T1000 (cell line): ENCODE results near the gene TELO2.

Experiments used
- DNase-seq: peaks from one replicate; lab custom pipeline; 2025; ENCODE audit warnings: mixed read lengths; lab: John Stamatoyannopoulos, UW

Gene TELO2

GRCh38 chr16:1518626-1519135 lies 25.5 kb downstream of the TELO2 start:
- DNase-seq, result no peak

GRCh38 chr16:1519831-1520230 lies 26.7 kb downstream of the TELO2 start:
- DNase-seq, result no peak

- no peak for DNase-seq
These were observed 27.3 kb downstream of the TELO2 start for GRCh38 chr16:1520461-1520860.

GRCh38 chr16:1523581-1524245 lies 30.6 kb downstream of the TELO2 start:
- no peak for DNase-seq

GRCh38 chr16:1524366-1524765 lies 31.2 kb downstream of the TELO2 start:
- no peak for DNase-seq

- DNase-seq, result no peak
These were observed 32.9 kb downstream of the TELO2 start for GRCh38 chr16:1525871-1526607.

- no peak for DNase-seq
These were observed 33.7 kb downstream of the TELO2 start for GRCh38 chr16:1526608-1527555.

- DNase-seq, result no peak
These were observed 35.0 kb downstream of the TELO2 start for GRCh38 chr16:1527836-1528811.

GRCh38 chr16:1528921-1529537 lies 35.9 kb downstream of the TELO2 start:
- DNase-seq, result no peak

GRCh38 chr16:1530349-1530882 lies 37.3 kb downstream of the TELO2 start:
- DNase-seq, result no peak

GRCh38 chr16:1530883-1531637 lies 37.9 kb downstream of the TELO2 start:
- no peak for DNase-seq

- no peak for DNase-seq
These were observed 38.4 kb downstream of the TELO2 start for GRCh38 chr16:1531638-1531910.

- DNase-seq, result no peak
These were observed 39.1 kb downstream of the TELO2 start for GRCh38 chr16:1532081-1532760.

- no peak for DNase-seq
These were observed 39.6 kb downstream of the TELO2 start for GRCh38 chr16:1532771-1533170.

- no peak for DNase-seq
These were observed 40.3 kb downstream of the TELO2 start, which contains the start of gene TMEM204 for GRCh38 chr16:1533443-1533951. Gene TMEM204 (plus strand): TSS chr16:1533666. CDS start chr16:1534276, 610 bp downstream.

GRCh38 chr16:1534021-1535020 lies 41.2 kb downstream of the TELO2 start:
- DNase-seq, result no peak

GRCh38 chr16:1535391-1536291 lies 42.5 kb downstream of the TELO2 start:
- no peak for DNase-seq
